RPMI7951 (cell line): ENCODE data around the gene ARMC6. TPM values are rescaled to one million over a fixed set of nuclear protein-coding genes. Genes with fewer than 3 reads are reported as not detected.
"Not testable (repeated sequence)": the region's sequence is repeated elsewhere in the genome, so short reads cannot be mapped to it uniquely, and the experiment has no call there.

Source experiments
- DNase-seq: peaks from one replicate; pipeline ENCODE4 v3.0.0-alpha.2; 2012; ENCODE audit warnings: low read depth
- total RNA-seq: library from RNA; depleted of rRNA; stranded (reverse); fragments of >200 nt; shearing (Covaris generic); gene quantifications from 2 replicates; pipeline ENCODE4 v1.2.3, GENCODE V29; 2014

Gene ARMC6
- total RNA-seq, 1 experiment from 2014 or later = 54.1 TPM

DNA sequence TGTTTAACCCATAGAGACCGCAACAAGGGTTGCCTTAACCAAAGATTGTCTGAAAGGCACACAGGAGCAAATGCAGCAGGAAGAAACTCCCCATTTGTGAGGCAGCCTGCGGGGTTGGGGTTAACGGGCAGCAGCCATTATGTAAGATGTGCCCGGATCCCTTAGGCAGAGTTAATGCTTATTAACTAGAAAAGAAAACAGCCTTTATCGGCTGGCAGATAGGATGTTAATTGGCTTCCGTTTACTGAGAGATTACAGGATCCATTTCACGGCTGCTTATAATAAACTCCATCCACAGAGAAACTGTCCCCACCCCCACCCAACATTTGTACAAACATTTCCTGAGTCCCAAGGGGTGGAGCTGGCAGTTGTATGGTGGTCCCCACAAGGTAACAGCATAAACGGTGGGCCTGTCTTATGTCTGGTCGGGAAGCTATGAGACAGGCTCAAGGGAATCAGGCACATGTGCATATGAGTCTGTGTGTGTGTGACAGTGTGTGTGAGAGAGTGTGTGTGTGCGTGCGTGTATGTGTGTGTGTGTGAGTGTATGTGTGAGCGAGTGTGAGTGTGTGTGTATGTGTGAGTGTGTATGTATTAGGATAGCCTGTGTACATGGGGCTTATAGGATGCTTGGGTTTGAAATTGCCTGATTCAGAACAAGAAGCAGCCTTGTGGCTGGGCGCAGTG is 40.9 kb downstream of the ARMC6 start:
- no peak for DNase-seq

DNA sequence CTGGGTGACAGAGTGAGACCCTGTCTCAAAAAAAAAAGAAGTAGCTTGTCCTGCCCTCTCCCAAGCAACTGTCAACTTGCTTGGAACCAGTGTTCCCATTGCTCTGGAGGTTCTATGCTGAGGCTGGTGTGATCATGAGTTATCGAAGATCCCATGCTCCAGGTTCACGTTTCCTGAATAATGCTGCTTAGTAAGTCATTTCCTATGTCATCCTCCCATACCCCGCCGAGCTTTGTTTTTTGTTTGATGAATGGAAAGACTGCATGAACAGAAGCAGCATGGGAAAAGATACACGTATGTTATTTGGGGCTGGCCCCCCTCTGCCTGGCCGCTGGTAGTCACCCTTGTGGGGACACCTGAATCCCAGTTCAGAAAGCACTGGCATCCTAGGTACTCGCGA is 41.7 kb downstream of the ARMC6 start:
- DNase-seq = no peak

DNA sequence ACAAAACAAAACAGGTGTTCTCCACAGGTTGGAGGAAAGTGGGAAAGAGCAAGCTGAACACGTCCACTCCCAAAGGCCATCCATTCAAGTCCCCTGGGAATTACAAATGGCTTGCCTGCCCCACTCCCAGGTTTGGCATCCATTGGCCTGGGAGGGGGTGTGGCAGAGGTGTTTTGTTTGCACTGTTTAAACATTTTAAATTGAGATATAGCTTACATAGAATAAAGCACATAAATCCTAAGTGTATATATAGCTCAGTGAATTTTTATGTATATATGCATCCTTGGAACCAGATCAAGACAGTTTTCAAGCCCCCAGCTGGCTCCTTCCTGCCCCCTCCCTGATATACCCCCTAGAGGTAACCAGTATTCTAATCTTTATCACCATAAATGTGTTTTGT is 43.1 kb downstream of the ARMC6 start:
- DNase-seq = no peak

DNA sequence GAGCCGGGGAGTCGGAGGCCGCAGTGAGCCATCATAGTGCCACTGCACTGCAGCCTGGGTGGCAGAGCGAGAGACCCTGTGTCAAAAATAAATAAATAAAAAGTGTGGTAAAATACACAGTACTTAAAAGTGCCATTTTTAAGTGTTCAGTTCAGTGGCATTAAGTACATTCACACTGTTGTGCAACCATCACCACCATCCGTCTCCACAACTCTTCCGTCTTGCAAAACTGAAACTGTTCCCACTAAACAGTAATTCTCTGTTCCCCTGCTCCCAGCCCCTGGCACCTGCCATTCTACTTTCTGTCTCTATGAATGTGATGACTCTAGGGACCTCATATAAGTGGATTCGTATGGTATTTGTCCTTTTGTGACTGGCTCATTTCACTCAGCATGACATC is 43.7 kb downstream of the ARMC6 start:
- no peak for DNase-seq

DNA sequence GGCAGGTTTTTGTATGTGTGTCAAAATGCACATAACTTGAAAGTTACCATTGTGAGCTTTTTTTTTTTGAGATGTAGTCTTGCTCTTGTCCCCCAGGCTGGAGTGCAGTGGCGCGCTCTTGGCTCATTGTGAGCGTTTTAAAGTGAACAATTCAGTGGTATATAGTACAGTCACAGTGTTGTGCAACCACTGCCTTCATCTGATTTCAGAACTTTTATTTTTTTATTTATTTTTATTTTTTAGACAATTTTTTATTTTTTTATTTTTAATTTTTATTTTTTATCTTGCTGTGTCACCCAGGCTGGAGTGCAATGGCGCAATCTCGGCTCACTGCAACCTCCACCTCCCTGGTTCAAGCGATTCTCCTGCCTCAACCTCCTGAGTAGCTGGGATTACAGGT is 45.4 kb downstream of the ARMC6 start:
- no peak for DNase-seq

DNA sequence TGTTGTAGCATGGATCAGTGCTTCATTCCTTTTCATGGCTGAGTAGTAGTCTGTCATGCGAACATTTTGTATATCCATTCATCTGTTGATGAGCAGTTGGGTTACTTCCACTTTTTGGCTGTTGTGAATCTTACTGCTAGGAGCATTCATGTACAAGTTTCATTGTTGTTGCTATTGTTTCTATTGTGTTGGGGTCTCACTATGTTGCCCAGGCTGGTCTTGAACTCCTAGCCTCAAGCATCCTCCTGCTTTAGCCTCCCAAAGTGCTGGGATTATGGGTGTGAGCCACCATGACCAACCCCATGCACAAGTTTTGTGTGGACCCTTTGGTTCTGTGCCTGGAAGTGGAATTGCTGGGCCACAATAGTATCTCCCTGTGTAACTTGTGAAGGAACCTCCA is 46.2 kb downstream of the ARMC6 start:
- DNase-seq = no peak

DNA sequence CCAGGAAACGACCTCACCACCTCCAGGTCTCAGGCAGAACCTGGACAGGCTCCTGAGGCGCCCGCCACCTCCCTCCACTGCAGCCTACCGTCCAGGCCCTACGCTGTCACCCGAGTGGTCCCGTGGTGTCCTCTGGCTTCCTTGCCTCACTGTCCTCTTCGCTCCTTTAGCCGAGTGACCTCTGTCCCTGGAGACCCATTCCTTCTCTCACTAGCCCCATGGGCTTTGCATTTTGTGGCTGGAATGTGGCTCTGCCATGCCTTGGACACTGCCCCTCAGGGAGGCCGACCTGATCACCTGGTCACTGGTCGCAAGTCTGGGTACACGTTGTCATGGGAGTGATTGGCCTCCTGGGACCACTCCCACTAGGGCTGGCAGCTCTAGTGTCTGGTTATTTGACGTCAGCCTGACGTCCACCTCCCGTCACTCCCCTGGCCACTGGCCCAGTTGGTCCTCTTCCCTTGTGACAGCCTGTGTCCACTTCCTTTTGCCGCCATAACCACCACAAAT is 48.3 kb downstream of the ARMC6 start:
- no peak for DNase-seq

DNA sequence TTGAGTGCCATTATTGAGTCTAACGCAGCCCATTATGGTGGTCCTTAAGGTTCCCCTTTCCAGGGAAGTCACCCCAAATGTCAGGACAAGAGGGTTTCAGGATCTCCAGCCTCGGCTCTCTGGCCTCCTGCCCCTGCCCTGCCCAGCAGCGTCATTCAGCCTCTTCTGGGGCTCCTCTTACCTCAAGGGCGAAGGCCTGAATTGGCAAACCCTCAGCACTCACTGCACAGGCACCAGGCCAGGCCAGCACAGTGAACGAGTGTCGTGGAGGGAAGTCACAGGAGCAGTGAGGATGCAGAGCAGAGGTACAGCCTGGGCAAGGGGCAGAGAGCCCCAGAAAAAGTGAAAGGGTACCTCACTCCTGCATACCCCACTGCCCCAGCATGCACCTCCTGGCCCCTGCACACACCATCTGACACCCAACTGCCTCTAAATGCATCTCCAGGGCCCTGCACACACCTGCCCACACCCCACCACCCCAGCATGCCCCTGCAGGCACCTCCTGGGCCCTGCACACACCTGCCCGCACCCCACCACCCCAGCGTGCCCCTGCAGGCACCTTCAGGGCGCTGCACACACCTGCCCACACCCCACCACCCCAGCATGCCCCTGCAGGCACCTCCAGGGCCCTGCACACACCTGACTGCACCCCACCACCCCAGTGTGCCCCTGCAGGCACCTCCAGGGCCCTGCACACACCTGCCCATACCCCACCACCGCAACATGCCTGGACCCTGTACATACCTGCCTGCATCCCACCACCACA is 50.2 kb downstream of the ARMC6 start:
- DNase-seq = no peak

DNA sequence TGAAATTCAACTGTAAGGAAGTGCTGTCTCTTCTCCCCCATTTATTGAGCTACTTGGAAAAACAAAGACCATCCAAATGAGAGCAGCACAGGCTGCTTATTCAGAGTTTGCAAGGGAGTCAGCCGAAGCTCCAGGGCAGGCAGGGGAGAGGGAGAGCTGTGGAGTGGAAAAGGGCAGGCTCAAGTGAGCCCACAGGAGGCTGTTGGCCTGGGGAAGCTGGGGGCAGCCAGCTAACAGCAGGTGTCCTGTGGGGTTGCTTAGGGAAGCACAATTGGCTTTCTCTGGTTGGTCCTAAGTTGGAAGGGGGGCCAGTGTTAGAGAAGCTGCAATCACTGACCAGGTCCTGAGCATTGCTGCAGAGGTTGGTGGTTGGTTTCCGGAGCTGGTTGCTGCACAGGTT is 54.3 kb downstream of the ARMC6 start:
- DNase-seq = no peak

DNA sequence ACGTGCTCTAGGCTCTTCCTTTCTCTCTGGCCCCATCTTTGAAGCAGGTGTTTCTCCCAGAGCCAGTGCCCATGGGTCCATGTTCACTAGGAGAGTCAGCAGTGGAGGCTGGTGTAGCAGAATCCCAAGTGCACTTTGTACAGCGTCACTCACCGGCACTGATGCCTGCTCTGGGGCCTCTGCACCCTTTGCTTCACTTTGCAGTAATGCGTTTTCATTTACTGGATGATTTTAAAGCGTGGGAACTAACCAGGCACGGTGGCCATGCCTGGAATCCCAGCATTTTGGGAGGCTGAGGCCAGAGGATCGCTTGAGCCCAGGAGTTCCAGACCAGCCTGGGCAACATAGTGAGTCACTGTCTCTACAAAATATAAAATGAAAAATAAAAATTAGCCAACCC is 61.1 kb downstream of the ARMC6 start:
- DNase-seq = no peak

DNA sequence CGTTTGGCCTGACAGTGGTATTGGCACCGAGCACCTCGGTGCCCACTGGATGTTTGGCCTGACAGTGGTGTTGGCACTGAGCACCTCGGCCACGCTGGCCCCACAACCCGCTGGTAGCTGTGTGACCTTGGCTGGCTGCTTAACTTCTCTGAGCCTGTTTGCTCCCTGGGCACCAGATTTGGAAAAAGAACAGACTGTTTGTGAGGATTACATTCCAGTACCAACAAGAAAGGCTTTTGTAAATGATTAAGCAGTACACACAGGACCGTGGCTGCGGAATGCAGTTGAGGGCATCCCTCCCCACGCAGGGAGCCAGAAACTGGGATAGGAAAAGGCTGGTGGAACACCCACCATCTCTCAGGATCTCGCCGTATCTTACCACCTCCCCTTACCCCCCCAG is 62.3 kb downstream of the ARMC6 start:
- no peak for DNase-seq

DNA sequence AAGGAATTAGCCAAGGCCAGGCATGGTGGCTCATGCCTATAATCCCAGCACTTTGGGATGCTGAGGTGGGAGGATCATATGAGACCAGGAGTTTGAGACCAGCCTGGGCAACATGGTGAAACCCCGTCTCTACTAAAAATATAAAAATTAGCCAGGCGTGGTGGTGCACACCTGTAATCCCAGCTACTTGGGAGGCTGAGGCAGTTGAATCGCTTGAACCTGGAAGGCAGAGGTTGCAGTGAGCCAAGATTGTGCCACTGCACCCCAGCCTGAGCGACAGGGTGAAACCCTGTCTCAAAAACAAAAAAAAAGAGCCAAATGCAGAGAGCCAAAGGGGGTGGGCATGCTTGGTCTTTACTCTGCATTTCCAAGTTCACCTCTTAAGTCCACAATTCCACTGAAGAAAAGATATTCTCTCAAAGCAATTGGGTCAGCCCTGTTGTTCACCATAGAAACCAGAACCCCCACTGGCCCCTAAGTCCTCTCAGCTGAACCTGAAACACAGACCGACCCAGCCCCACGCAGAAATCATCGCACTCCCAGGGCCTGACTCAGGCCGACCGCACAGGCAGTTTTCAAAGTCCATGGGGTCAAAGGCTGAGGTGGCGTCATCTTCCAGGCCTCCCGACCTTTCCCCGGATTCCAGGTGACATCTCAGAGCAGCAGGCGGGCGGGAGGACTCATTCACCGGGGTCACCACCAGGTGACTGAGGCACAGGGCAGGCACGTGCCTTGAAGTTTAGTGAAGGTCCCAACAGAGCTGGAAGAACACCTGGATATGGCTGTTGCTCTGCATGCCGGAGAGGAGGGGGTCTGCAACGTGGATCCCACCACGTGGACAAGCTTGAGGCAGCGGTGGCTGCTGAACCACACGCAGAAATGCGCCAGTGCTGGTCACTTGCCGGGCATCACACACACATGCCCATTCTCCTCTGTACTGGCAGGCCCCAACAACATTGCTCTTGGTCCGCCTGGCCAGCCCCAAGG is 63.5 kb downstream of the ARMC6 start:
- DNase-seq = no peak

DNA sequence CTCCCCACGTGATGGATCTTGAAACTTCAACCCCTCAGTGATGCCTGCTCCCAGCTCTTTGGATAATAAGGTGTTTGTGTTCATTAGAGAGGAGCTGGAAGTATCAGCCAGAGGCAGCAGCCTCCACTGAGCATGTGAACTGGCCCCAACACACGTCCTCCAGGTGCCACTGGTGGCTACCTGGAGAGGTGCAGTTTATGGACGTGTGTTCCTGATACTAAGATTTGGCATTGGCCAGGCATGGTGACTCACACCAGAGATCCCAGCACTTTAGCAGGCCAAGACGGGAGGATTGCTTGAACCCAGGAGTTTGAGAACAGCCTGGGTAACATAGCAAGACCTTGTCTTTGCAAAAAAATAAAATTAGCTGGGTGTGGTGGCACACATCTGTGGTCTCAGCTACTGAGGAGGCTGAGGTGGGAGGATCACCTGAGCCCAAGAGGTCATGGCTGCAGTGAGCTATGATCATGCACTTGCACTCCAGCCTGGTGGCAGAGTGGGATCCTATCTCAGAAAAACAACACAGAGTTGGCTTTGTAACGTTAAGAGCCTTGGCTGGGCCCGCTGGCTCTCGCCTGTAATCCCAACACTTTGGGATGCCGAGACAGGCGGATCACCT is 64.8 kb downstream of the ARMC6 start:
- no peak for DNase-seq

DNA sequence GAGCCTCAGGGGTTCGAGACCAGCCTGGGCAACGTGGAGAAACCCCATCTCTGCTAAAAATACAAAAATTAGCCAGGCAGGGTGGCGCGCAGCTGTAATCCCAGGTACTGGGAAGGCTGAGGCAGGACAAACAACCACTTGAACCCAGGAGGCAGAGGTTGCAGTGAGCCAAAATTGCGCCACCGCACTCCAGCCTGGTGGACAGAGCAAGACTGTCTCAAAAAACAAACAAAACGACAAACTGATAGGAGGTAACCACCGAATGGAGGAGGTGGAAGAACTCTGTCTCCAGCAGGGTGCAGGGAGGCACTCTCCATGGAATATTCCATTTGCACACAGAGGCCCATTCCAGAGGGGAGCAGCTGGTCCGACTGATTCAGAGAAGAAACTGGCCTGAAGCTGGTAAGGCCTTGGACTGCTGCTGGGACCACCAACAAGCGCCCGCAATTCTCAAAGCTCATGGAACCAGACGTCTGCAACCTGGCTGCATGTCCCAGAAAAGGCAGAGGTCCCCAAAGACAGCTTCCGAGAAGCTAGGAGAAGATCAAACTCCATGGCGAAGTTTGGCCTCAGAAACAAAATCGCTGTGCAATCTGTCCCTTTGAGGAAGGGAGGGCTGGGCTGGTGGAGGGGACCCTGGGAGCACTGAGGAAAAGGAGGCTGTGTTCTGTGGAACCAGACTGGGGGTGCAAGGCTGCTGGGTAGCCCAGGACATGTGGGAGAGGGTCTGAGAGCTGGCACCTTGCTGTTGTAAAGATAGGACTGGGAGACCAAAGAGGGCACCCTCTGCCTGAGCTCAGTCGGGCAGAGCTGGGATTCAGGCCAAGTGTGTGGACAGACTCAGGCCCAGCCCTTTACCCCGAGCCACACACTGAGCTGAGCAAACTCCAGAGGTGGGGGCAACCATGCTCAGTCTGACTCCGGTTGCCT is 65.6 kb downstream of the ARMC6 start:
- DNase-seq = no peak

DNA sequence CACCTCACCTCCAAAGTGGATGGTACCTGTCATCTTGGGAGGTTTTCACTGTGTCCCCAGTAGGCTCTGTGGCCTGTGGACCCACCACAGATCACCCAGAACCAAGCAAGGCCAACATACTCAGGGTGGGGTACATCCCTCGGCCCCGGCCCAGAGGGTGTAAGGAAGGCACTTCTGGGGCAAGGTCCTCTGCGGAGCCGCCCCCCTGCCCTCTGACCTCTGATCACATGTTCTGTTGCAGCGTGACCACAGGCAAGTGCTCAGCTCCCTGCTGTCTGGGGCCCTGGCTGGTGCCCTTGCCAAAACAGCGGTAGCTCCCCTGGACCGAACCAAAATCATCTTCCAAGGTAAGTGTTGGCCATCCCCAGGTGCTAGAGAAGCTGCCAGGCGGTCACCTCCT is 68.1 kb downstream of the ARMC6 start:
- DNase-seq = no peak

DNA sequence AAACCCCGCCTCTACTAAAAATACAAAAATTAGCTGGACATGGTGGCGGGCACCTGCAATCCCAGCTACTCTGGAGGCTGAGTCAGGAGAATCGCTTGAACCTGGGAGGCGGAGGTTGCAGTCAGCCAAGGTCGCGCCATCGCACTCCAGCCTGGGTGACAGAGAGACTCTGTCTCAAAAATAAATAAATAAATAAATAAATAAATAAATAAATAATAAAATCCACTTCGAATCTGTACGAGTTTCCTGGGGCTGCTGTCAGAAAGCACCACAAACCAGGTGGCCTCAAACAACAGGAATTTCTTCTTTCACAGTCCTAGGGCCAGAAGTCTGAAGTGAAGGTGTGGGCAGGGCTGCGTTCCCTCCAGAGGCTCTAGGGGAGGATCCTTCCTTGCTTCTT is 69.2 kb downstream of the ARMC6 start:
- not testable (repeated sequence) for DNase-seq

DNA sequence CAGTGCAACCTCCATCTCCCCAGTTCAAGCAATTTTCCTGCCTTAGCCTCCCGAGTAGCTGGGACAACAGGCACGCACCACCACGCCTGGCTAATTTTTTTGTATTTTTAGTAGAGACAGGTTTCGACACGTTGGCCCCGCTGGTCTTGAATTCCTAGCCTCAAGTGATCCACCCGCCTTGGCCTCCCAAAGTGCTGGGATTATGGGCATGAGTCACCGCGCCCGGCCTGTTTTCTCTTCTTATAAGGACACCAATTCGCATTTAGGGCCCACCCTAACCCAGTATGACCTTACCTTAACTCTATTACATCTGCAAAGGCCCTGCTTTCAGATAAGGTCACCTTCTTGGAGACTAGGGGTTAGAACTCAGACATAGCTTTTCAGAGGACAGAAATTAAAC is 69.8 kb downstream of the ARMC6 start:
- DNase-seq = no peak

DNA sequence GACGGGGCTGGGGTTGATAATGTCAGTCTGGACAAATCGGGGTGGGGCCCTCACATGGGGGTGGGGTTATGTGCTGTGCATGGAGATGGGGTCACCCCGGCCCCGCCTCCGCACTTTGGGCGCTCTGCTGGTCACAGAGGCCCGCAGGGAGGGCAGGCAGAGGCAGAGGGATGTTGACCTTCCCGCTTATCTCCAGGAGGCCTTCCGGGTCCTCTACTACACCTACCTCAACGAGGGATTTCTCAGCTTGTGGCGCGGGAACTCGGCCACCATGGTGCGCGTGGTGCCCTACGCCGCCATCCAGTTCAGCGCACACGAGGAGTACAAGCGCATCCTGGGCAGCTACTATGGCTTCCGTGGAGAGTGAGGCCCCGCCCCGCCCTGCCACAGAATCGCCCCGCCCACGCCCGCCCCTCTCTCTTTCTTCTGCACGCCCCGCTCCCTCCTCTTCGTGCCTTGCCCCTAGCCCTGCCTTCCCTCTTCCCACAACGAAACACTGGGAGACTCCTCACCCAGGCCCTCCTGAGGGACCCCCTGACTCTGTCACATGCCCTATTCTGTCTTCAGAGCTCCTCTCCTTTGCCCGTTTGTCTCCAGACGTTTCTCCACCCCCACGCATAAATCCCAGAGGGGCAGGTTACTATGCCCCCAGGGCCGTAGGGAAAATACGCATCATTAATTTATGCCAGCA is 72.1 kb downstream of the ARMC6 start:
- DNase-seq = peak; percentile 53

DNA sequence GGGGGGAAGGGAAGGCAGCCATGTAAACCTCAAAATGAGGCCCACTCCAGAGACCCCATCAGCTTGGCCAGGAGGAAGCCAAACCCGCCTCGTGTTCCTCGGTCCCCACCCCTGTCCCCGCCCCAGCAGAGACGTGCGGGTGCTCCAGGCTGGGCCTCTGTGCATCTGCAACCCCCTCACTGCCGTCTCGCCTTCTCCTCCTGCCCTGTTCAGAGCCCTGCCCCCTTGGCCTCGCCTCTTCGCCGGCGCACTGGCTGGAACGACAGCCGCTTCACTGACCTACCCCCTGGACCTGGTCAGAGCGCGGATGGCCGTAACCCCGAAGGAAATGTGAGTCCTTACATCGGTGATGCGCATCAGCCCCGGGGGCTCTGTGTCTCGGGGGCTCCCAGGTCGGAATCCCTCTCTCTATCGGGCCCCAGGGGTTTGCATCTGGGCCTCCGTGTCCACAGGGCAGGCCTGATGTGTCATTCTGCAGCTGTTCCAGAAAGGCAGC is 72.7 kb downstream of the ARMC6 start:
- DNase-seq = no peak

DNA sequence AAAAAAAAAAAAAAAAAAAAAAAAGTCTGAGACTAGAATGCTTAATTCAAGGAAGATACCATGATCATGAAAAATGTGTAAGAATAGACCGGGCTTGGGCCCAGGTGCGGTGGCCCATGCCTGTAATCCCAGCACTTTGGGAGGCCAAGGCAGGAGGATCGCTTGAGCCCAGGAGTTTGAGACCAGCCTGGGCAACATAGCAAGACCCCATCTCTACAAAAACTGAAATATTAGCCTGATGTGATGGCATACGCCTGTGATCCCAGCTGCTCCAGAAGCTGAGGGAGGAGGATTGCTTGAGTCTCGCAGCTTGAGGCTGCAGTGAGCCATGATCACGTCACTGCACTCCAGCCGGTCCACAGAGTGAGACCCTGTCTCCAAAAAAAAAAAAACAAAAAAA is 73.5 kb downstream of the ARMC6 start:
- DNase-seq = not testable (repeated sequence)
